ENCODE results near the gene MAGEF1. TPM values are rescaled to one million over a fixed set of nuclear protein-coding genes. Genes with fewer than 3 reads are reported as not detected.

The MAGEF1 gene
- total RNA-seq, 4 donors from 2014 or later = 4.2 to 22.5 (median 16.0) TPM

GRCh38 chr3:184755315-184755731 lies 43.5 kb upstream of the MAGEF1 start:
- intact Hi-C loops (cut with DNase I; ENCODE audit: low total_unique reads) (no loop called here), in situ Hi-C loops (cut with MboI; ENCODE audit: low pct_ligation_motif_present in 1 of 4, low pct_unique_long_range_greater_than_20kb in 1 of 4, low sequenced_read_pairs in 3 of 4) (no loop called here)
- DNase-seq = no peak
- WGBS, 2 donors (ENCODE audit: low coverage in 1 of 2) = 71% methylated on average over 8 of the region's 8 CpGs; no CpG with 5 or more reads in 1 of the 2 donors
- TF ChIP-seq POLR2A (IDR thresholded peaks at IDR 0.05) = no peak
- TF ChIP-seq EP300 (IDR thresholded peaks at IDR 0.05; ENCODE audit: low read depth) = no peak
- TF ChIP-seq POLR2AphosphoS5 (IDR thresholded peaks at IDR 0.05) = no peak
- no peak for TF ChIP-seq CTCF (IDR thresholded peaks at IDR 0.05)
- Histone ChIP-seq H3K9me3 (no peaks in the 10 kb centered on the region), H3K27me3 (no peaks in the 10 kb centered on the region), H3K36me3 (no peaks in the 10 kb centered on the region), H3K27ac (peak overlapping the region in 1 of 4 donors; percentile 77), H3K4me3 (no peak overlapping the region), H3K4me1 (peaks cover 10 to 25% (median 18%) of the 10 kb centered on the region in 4 donors)

- WGBS, 2 donors (ENCODE audit: low coverage in 1 of 2) = 90 to 100% methylated on average over 1 to 5 of the region's 5 CpGs
- Histone ChIP-seq H3K4me3 (no peak overlapping the region), H3K27ac (no peak overlapping the region), H3K36me3 (no peaks in the 10 kb centered on the region), H3K27me3 (no peaks in the 10 kb centered on the region), H3K4me1 (peaks cover 10 to 28% (median 15%) of the 10 kb centered on the region in 4 donors), H3K9me3 (no peaks in the 10 kb centered on the region)
- no peak for TF ChIP-seq POLR2AphosphoS5 (IDR thresholded peaks at IDR 0.05)
- no peak for TF ChIP-seq POLR2A (IDR thresholded peaks at IDR 0.05)
- no peak for TF ChIP-seq EP300 (IDR thresholded peaks at IDR 0.05; ENCODE audit: low read depth)
- TF ChIP-seq CTCF (IDR thresholded peaks at IDR 0.05) = no peak
- no peak for DNase-seq
- intact Hi-C loops (cut with DNase I; ENCODE audit: low total_unique reads) (no loop called here), in situ Hi-C loops (cut with MboI; ENCODE audit: low pct_ligation_motif_present in 1 of 4, low pct_unique_long_range_greater_than_20kb in 1 of 4, low sequenced_read_pairs in 3 of 4) (no loop called here)
Observed at GRCh38 chr3:184752361-184752760, 40.5 kb upstream of the MAGEF1 start.

GRCh38 chr3:184751204-184752040 lies 39.6 kb upstream of the MAGEF1 start:
- Histone ChIP-seq H3K4me3 (no peak overlapping the region), H3K27me3 (no peaks in the 10 kb centered on the region), H3K4me1 (peaks cover 5 to 19% (median 6%) of the 10 kb centered on the region in 4 donors), H3K9me3 (no peaks in the 10 kb centered on the region), H3K36me3 (no peaks in the 10 kb centered on the region), H3K27ac (no peak overlapping the region)
- 85 to 100% methylated on average over 2 to 10 of the region's 10 CpGs for WGBS, 2 donors (ENCODE audit: low coverage in 1 of 2)
- in situ Hi-C loops (cut with MboI; ENCODE audit: low pct_ligation_motif_present in 1 of 4, low pct_unique_long_range_greater_than_20kb in 1 of 4, low sequenced_read_pairs in 3 of 4) (no loop called here), intact Hi-C loops (cut with DNase I; ENCODE audit: low total_unique reads) (no loop called here)
- no peak for DNase-seq
- TF ChIP-seq POLR2AphosphoS5 (IDR thresholded peaks at IDR 0.05) (no peak), POLR2A (IDR thresholded peaks at IDR 0.05) (no peak), CTCF (IDR thresholded peaks at IDR 0.05) (no peak), EP300 (IDR thresholded peaks at IDR 0.05; ENCODE audit: low read depth) (no peak)

GRCh38 chr3:184750349-184751083 lies 38.7 kb upstream of the MAGEF1 start:
- no peaks in the 10 kb centered on the region for H3K36me3 ChIP-seq
- TF ChIP-seq EP300 (IDR thresholded peaks at IDR 0.05; ENCODE audit: low read depth) = no peak
- no peak for TF ChIP-seq POLR2A (IDR thresholded peaks at IDR 0.05)
- TF ChIP-seq POLR2AphosphoS5 (IDR thresholded peaks at IDR 0.05) = no peak
- TF ChIP-seq CTCF (IDR thresholded peaks at IDR 0.05) = no peak
- WGBS, 2 donors (ENCODE audit: low coverage in 1 of 2) = 81 to 86% methylated on average over 8 to 18 of the region's 18 CpGs
- no peaks in the 10 kb centered on the region for H3K27me3 ChIP-seq
- no peak for DNase-seq
- no peak overlapping the region for H3K27ac ChIP-seq
- intact Hi-C loops (cut with DNase I; ENCODE audit: low total_unique reads) (no loop called here), in situ Hi-C loops (cut with MboI; ENCODE audit: low pct_ligation_motif_present in 1 of 4, low pct_unique_long_range_greater_than_20kb in 1 of 4, low sequenced_read_pairs in 3 of 4) (no loop called here)
- no peaks in the 10 kb centered on the region for H3K9me3 ChIP-seq
- peaks cover 0 to 10% (median 0%) of the 10 kb centered on the region in 4 donors for H3K4me1 ChIP-seq
- no peak overlapping the region for H3K4me3 ChIP-seq

Measured in transverse colon (tissue), 4 donors.